Left lung (tissue), 10 donors: ENCODE measurements around the gene COP1. TPM values are rescaled to one million over a fixed set of nuclear protein-coding genes. Genes with fewer than 3 reads are reported as not detected.

Experiments
- ATAC-seq: fragments of 200-7000 bp; cut with Tn5 transposase; one replicate; pipeline ENCODE4 v1.9.1; 2020; ENCODE audit warnings: moderate library complexity
- DNase-seq, 4 donors: peaks; one replicate each; pipeline ENCODE4 v3.0.0-alpha.2; 2013 to 2020
- H3K27ac ChIP-seq, 2 donors: fragments of 200-600 bp; sonication (generic) in 1 of 2; one replicate each; pipeline versions ENCODE4 v1.5.0 to v1.8.0; 2020 to 2021
- H3K27me3 ChIP-seq, 2 donors: fragments of 200-600 bp; sonication (generic) in 1 of 2; one replicate each; pipeline versions ENCODE4 v1.5.0 to v1.8.0; 2020 to 2021
- H3K36me3 ChIP-seq, 2 donors: fragments of 200-600 bp; sonication (generic) in 1 of 2; one replicate each; pipeline versions ENCODE4 v1.5.0 to v1.8.0; 2020 to 2021
- H3K4me1 ChIP-seq, 2 donors: fragments of 200-600 bp; one replicate each; pipeline ENCODE4 v1.8.0; 2021
- H3K4me3 ChIP-seq, 2 donors: fragments of 200-600 bp; sonication (generic) in 1 of 2; one replicate each; pipeline versions ENCODE4 v1.5.0 to v1.8.0; 2020 to 2021; ENCODE audit warnings: mild to moderate bottlenecking in 1 of 2
- H3K9me3 ChIP-seq, 2 donors: fragments of 200-600 bp; sonication (generic) in 1 of 2; one replicate each; pipeline versions ENCODE4 v1.5.0 to v1.8.0; 2020 to 2021
- CTCF ChIP-seq, 2 donors: fragments of 200-600 bp; sonication (generic) in 1 of 2; IDR thresholded peaks; one replicate each; pipeline versions ENCODE4 v1.5.0 to v1.8.0; 2021; ENCODE audit warnings: antibody characterized with exemption in 2 of 2
- intact Hi-C, 2 donors: fragments of 100-400 bp; cut with DNase I; formaldehyde crosslinking; loops; one replicate each; pipeline versions ENCODE4 v1.11.2 to v1.14.2; 2022
- polyA plus RNA-seq, 6 donors: library from polyadenylated mRNA; unstranded; fragments of 120-200 nt; gene quantifications; one replicate each; pipeline ENCODE4 v1.2.1, GENCODE V29; 2013; ENCODE audit not compliant: insufficient read length in 6 of 6
- total RNA-seq, 2 donors: library from RNA; stranded (reverse); fragmentation: NEBNext Ultra II Directional; extraction: Animal tissue kit (Norgen Biotek cat#: 25700); gene quantifications; one replicate each; pipeline ENCODE4 v1.2.1, GENCODE V29; 2021
- donor health status: DM: no; HTN: yes; CAD: no.
- donor health status: DM: no; HTN: no; CAD: no.

COP1 gene
- total and polyA plus RNA-seq, 8 donors, result 42.5 to 64.3 (median 57.7) TPM

GRCh38 chr1:175963740-175964139 lies 243.3 kb downstream of the COP1 start:
- H3K9me3 ChIP-seq, result no peaks in the 10 kb centered on the region
- H3K27me3 ChIP-seq, result no peaks in the 10 kb centered on the region
- TF ChIP-seq CTCF (IDR thresholded peaks at IDR 0.05), result no peak
- H3K4me1 ChIP-seq, result no peaks in the 10 kb centered on the region
- no peak overlapping the region for H3K4me3 ChIP-seq
- peaks cover 0 to 26% of the 10 kb centered on the region in 2 donors for H3K36me3 ChIP-seq
- DNase-seq (no peak), ATAC-seq (no peak)
- H3K27ac ChIP-seq, result no peak overlapping the region
- intact Hi-C loops, result no loop called here

DNA sequence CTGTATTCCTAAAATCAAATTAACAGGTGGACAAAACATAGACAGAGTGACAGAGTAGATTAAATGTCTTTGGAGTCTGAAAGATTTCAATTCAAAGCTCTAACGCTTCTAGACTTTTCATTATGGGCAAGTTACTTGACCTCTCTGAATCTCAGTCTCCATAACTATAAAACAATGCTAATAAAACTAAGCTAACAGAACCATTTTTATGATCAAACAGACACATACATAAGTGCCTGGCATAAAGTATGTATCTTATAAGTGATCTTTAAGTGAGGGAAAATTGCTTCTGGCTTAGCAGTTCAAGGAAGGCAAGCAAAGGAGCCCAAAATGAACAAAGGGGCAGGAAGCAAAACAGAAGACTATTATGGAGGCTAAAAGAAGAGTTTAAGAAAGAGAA lies 246.9 kb downstream of the COP1 start:
- no peaks in the 10 kb centered on the region for H3K4me1 ChIP-seq
- ATAC-seq (no peak), DNase-seq (no peak)
- TF ChIP-seq CTCF (IDR thresholded peaks at IDR 0.05), result no peak
- H3K9me3 ChIP-seq, result no peaks in the 10 kb centered on the region
- no peaks in the 10 kb centered on the region for H3K27me3 ChIP-seq
- H3K36me3 ChIP-seq, result peaks cover 0 to 19% of the 10 kb centered on the region in 2 donors
- no peak overlapping the region for H3K4me3 ChIP-seq
- H3K27ac ChIP-seq, result no peak overlapping the region
- intact Hi-C loops, result no loop called here

DNA sequence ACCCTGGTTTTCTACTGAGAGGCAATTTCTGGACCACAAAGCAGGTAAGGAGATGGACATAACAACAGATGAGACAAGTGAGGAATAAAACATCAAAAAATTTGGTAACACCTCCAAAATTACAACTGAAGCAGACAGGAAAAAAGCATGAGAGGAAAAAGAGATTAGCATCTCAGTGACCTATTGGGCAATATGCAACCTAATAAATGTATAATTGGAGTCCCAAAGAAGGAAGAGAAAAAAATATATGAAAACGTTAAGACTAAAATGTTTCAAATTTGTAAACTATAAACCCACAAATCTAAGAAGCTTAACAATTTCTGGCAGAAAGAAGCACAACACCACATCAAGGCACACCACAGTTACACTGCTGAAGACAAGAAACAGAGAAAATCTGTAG lies 255.5 kb downstream of the COP1 start:
- Histone ChIP-seq H3K9me3 (peaks cover 0 to 6% of the 10 kb centered on the region in 2 donors), H3K4me1 (no peaks in the 10 kb centered on the region), H3K27ac (no peak overlapping the region), H3K36me3 (peaks cover 0 to 30% of the 10 kb centered on the region in 2 donors), H3K4me3 (no peak overlapping the region), H3K27me3 (no peaks in the 10 kb centered on the region)
- TF ChIP-seq CTCF (IDR thresholded peaks at IDR 0.05), result no peak
- DNase-seq (no peak), ATAC-seq (no peak)
- intact Hi-C loops, result no loop called here

DNA sequence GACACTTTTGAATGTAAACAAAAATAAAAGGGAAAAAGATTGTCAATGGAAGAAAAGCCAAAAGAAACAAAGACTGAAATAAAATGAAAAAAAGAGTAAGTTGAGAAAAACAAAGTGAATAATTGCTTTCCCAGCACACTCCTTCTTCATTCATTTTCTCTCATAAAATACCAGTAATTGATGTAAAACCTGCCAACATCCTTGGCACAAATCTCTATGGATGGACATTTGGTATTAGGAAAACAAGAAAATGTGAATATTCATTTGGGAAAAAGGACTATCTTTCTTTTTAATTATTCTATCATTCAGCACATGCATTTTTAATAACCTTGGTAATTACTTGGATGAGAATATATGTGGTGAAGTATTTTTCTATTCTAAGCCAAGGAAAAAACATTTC lies 259.3 kb downstream of the COP1 start:
- no peak for TF ChIP-seq CTCF (IDR thresholded peaks at IDR 0.05)
- intact Hi-C loops, result no loop called here
- DNase-seq, result no peak
- H3K27ac ChIP-seq, result no peak overlapping the region
- peaks cover 0 to 6% of the 10 kb centered on the region in 2 donors for H3K9me3 ChIP-seq
- H3K4me1 ChIP-seq, result no peaks in the 10 kb centered on the region
- H3K4me3 ChIP-seq, result no peak overlapping the region
- peaks cover 0 to 62% of the 10 kb centered on the region in 2 donors for H3K36me3 ChIP-seq
- no peak for ATAC-seq
- H3K27me3 ChIP-seq, result no peaks in the 10 kb centered on the region

GRCh38 chr1:175944591-175944990 lies 262.5 kb downstream of the COP1 start:
- peak in 2 of 4 donors; percentile 26 to 36 for DNase-seq
- TF ChIP-seq CTCF (IDR thresholded peaks at IDR 0.05), result no peak
- Histone ChIP-seq H3K4me1 (no peaks in the 10 kb centered on the region), H3K27ac (no peak overlapping the region), H3K36me3 (peaks cover 0 to 81% of the 10 kb centered on the region in 2 donors), H3K4me3 (no peak overlapping the region), H3K27me3 (no peaks in the 10 kb centered on the region), H3K9me3 (no peaks in the 10 kb centered on the region)
- intact Hi-C loops, result no loop called here
- no peak for ATAC-seq
